Bronchial epithelial cell (primary cell): ENCODE results near the gene ATP8A1. TPM values are rescaled to one million over a fixed set of nuclear protein-coding genes. Genes with fewer than 3 reads are reported as not detected.

ENCODE experiments used
- DNase-seq: peaks from one replicate; pipeline ENCODE4 v3.0.0-alpha.2; 2010; ENCODE audit warnings: low read depth
- FAIRE-seq: peaks from 2 replicates; lab custom pipeline; 2011; peaks lifted over from hg19 to GRCh38; lab: Jason Lieb, UNC
- H3K27me3 ChIP-seq: 2 replicates; pipeline ENCODE4 v1.5.1; 2011; ENCODE audit warnings: low read length; ENCODE audit not compliant: control insufficient read depth, insufficient read depth
- H3K36me3 ChIP-seq: 2 replicates; pipeline ENCODE4 v1.5.1; 2011; ENCODE audit warnings: low read length; ENCODE audit not compliant: control insufficient read depth, insufficient read depth
- H3K4me3 ChIP-seq: 2 replicates; pipeline ENCODE4 v1.5.1; 2011; ENCODE audit warnings: mild to moderate bottlenecking, low read depth, low read length, control low read depth
- CTCF ChIP-seq: IDR thresholded peaks from 2 replicates; pipeline ENCODE4 v1.5.1; 2011; ENCODE audit warnings: mild to moderate bottlenecking, moderate library complexity, low read length, control low read depth, inconsistent platforms; ENCODE audit not compliant: insufficient read depth, severe bottlenecking
- total RNA-seq: library from RNA; depleted of rRNA; stranded (reverse); fragments of >200 nt; gene quantifications from 2 replicates; pipeline ENCODE4 v1.2.1, GENCODE V29; 2014

The ATP8A1 gene
- total RNA-seq, 1 donor from 2014 or later = 2.1 TPM

GRCh38 chr4:42637104-42637503, 19.8 kb downstream of the ATP8A1 start:
- no peaks in the 10 kb centered on the region for H3K27me3 ChIP-seq
- no peak overlapping the region for H3K4me3 ChIP-seq
- DNase-seq = no peak
- no peak for TF ChIP-seq CTCF
- FAIRE-seq = peak; percentile 75
- no peaks in the 10 kb centered on the region for H3K36me3 ChIP-seq

- Histone ChIP-seq H3K4me3 (no peak overlapping the region), H3K27me3 (no peaks in the 10 kb centered on the region), H3K36me3 (no peaks in the 10 kb centered on the region)
- DNase-seq (no peak), FAIRE-seq (no peak)
- no peak for TF ChIP-seq CTCF
These were observed 20.3 kb downstream of the ATP8A1 start for GRCh38 chr4:42636645-42636949.

- FAIRE-seq = no peak
- no peak overlapping the region for H3K4me3 ChIP-seq
These were observed 23.1 kb downstream of the ATP8A1 start for GRCh38 chr4:42633605-42634388.

GRCh38 chr4:42632653-42633382, 24.1 kb downstream of the ATP8A1 start:
- FAIRE-seq = no peak
- no peak for TF ChIP-seq CTCF
- H3K27me3 ChIP-seq = no peaks in the 10 kb centered on the region
- H3K4me3 ChIP-seq = no peak overlapping the region
- no peaks in the 10 kb centered on the region for H3K36me3 ChIP-seq
- DNase-seq = no peak

More at GRCh38 chr4:42633605-42634388, 23.1 kb downstream of the ATP8A1 start:
- no peaks in the 10 kb centered on the region for H3K36me3 ChIP-seq
- TF ChIP-seq CTCF = no peak
- H3K27me3 ChIP-seq = no peaks in the 10 kb centered on the region
- no peak for DNase-seq

- TF ChIP-seq CTCF = no peak
- FAIRE-seq = no peak
- Histone ChIP-seq H3K27me3 (no peaks in the 10 kb centered on the region), H3K36me3 (no peaks in the 10 kb centered on the region), H3K4me3 (no peak overlapping the region)
- DNase-seq = no peak
These were observed 26.0 kb downstream of the ATP8A1 start for GRCh38 chr4:42630908-42631307.
